Pancreas (tissue), 10 donors: ENCODE measurements around the gene HUWE1. TPM values are rescaled to one million over a fixed set of nuclear protein-coding genes. Genes with fewer than 3 reads are reported as not detected.

Experiments
- ATAC-seq, 4 donors: fragments of 200-7000 bp; cut with Tn5 transposase; one replicate each; pipeline versions ENCODE4 v1.8.0 to v1.9.1; 2020; ENCODE audit warnings: mild to moderate bottlenecking in 4 of 4, moderate library complexity in 4 of 4
- DNase-seq, 6 donors: peaks; one replicate each; pipeline ENCODE4 v3.0.0-alpha.2; 2020
- FAIRE-seq: peaks from 2 replicates; lab custom pipeline; 2012; peaks lifted over from hg19 to GRCh38; lab: Jason Lieb, UNC
- H3K27ac ChIP-seq, 4 donors: fragments of 200-600 bp; sonication (generic); 1 replicate in 3 of 4; 2 replicates in 1 of 4; pipeline versions ENCODE4 v1.5.0 to v1.8.0; 2020
- H3K27me3 ChIP-seq, 4 donors: fragments of 200-600 bp; one replicate each; pipeline ENCODE4 v1.8.0; 2021
- H3K36me3 ChIP-seq, 3 donors: fragments of 200-600 bp; sonication (generic) in 1 of 3; one replicate each; pipeline versions ENCODE4 v1.5.0 to v1.8.0; 2020 to 2021
- H3K4me1 ChIP-seq, 3 donors: fragments of 200-600 bp; one replicate each; pipeline ENCODE4 v1.8.0; 2021
- H3K4me3 ChIP-seq, 4 donors: fragments of 200-600 bp; sonication (generic) in 2 of 4; one replicate each; pipeline versions ENCODE4 v1.5.0 to v1.8.0; 2020 to 2021
- H3K9me3 ChIP-seq, 4 donors: fragments of 200-600 bp; one replicate each; pipeline ENCODE4 v1.8.0; 2021
- WGBS, 2 donors: extraction: QIAGEN DNeasy Blood & Tissue Kit; methylation state at CpG; one replicate each; pipeline ENCODE4 v1.1.7; 2013; 5-methylcytosine and 5-hydroxymethylcytosine counted together
- intact Hi-C, 3 donors: fragments of 100-400 bp; cut with DNase I; formaldehyde crosslinking; loops; one replicate each; pipeline versions ENCODE4 v1.11.1 to v1.14.2; 2022
- polyA plus RNA-seq, 2 donors: library from polyadenylated mRNA; stranded (reverse); fragments of 200-250 nt; gene quantifications; one replicate each; pipeline ENCODE4 v1.2.3, GENCODE V29; 2013
- total RNA-seq, 6 donors: library from RNA; stranded (reverse); fragmentation: NEBNext Ultra II Directional in 4 of 6; extraction: Animal tissue kit (Norgen Biotek cat#: 25700) in 4 of 6; gene quantifications; one replicate each; pipeline versions ENCODE4 v1.2.1 to v1.2.4, GENCODE V29; 2021 to 2023
- TF ChIP-seq, protein P1 (sequence below), 4 donors: fragments of 200-600 bp; sonication (generic) in 3 of 4; IDR thresholded peaks; one replicate each; pipeline versions ENCODE4 v1.5.0 to v1.8.0; 2021; ENCODE audit warnings: antibody characterized with exemption in 4 of 4
- donor health status: healthy with polysubstance abuse.
- donor health status: DM: no; HTN: no; CAD: no; lungs with moderate emphysema.
- donor health status: DM: no; HTN: no; CAD: no.
- donor health status: control.
- donor health status: control.
- donor health status: Bipolar disorder and iron deficiency.
- donor health status: DM: yes; HTN: yes; CAD: no.
- donor health status: DM: no; HTN: no; CAD: no.
- donor health status: DM: no; HTN: no; CAD: no.
- donor health status: DM: yes; HTN: yes; CAD: no.

Gene HUWE1
- total and polyA plus RNA-seq, 8 donors = 29.8 to 116 (median 75.1) TPM

GRCh38 chrX:53654376-53654775 lies 32.1 kb downstream of the HUWE1 start:
- peak; percentile 71 for FAIRE-seq
- intact Hi-C loops = no loop called here
- Histone ChIP-seq H3K4me3 (no peak overlapping the region), H3K36me3 (no peaks in the 10 kb centered on the region), H3K9me3 (no peaks in the 10 kb centered on the region), H3K27me3 (peaks cover 0 to 13% (median 0%) of the 10 kb centered on the region in 4 donors), H3K4me1 (peaks cover 0 to 4% (median 0%) of the 10 kb centered on the region in 3 donors), H3K27ac (no peak overlapping the region)
- 50 to 54% methylated on average over 3 of the region's 3 CpGs for WGBS, 2 donors
- TF ChIP-seq, protein P1, sequence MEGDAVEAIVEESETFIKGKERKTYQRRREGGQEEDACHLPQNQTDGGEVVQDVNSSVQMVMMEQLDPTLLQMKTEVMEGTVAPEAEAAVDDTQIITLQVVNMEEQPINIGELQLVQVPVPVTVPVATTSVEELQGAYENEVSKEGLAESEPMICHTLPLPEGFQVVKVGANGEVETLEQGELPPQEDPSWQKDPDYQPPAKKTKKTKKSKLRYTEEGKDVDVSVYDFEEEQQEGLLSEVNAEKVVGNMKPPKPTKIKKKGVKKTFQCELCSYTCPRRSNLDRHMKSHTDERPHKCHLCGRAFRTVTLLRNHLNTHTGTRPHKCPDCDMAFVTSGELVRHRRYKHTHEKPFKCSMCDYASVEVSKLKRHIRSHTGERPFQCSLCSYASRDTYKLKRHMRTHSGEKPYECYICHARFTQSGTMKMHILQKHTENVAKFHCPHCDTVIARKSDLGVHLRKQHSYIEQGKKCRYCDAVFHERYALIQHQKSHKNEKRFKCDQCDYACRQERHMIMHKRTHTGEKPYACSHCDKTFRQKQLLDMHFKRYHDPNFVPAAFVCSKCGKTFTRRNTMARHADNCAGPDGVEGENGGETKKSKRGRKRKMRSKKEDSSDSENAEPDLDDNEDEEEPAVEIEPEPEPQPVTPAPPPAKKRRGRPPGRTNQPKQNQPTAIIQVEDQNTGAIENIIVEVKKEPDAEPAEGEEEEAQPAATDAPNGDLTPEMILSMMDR (IDR thresholded peaks at IDR 0.05) = no peak
- DNase-seq = no peak
- ATAC-seq = no peak

- 85 to 93% methylated on average over 3 of the region's 3 CpGs for WGBS, 2 donors
Measured at GRCh38 chrX:53644751-53645150, 41.8 kb downstream of the HUWE1 start.

GRCh38 chrX:53642337-53642736 lies 44.2 kb downstream of the HUWE1 start:
- no peak overlapping the region for H3K27ac ChIP-seq
- H3K9me3 ChIP-seq = no peaks in the 10 kb centered on the region
- intact Hi-C loops = no loop called here
- H3K36me3 ChIP-seq = peaks cover 0 to 3% (median 0%) of the 10 kb centered on the region in 3 donors
- WGBS, 2 donors = 67 to 80% methylated on average over 2 of the region's 2 CpGs
- H3K4me1 ChIP-seq = no peaks in the 10 kb centered on the region
- DNase-seq (no peak), FAIRE-seq (no peak), ATAC-seq (no peak)
- no peak overlapping the region for H3K4me3 ChIP-seq
- H3K27me3 ChIP-seq = no peaks in the 10 kb centered on the region
- TF ChIP-seq, protein P1 (IDR thresholded peaks at IDR 0.05) = no peak

More at GRCh38 chrX:53644751-53645150, 41.8 kb downstream of the HUWE1 start:
- no peaks in the 10 kb centered on the region for H3K27me3 ChIP-seq
- no peak overlapping the region for H3K4me3 ChIP-seq
- TF ChIP-seq, protein P1 (IDR thresholded peaks at IDR 0.05) = no peak
- no peaks in the 10 kb centered on the region for H3K9me3 ChIP-seq
- intact Hi-C loops = no loop called here
- no peak for FAIRE-seq
- H3K27ac ChIP-seq = no peak overlapping the region
- no peak for ATAC-seq
- H3K4me1 ChIP-seq = no peaks in the 10 kb centered on the region
- no peak for DNase-seq
- H3K36me3 ChIP-seq = peaks cover 0 to 3% (median 0%) of the 10 kb centered on the region in 3 donors

- intact Hi-C loops = no loop called here
- H3K27me3 ChIP-seq = no peaks in the 10 kb centered on the region
- peak; percentile 69 for FAIRE-seq
- H3K9me3 ChIP-seq = no peaks in the 10 kb centered on the region
- H3K4me1 ChIP-seq = no peaks in the 10 kb centered on the region
- no peak overlapping the region for H3K4me3 ChIP-seq
- no peak for DNase-seq
- TF ChIP-seq, protein P1 (IDR thresholded peaks at IDR 0.05) = no peak
- ATAC-seq = no peak
- H3K36me3 ChIP-seq = no peaks in the 10 kb centered on the region
- H3K27ac ChIP-seq = no peak overlapping the region
Measured at GRCh38 chrX:53639257-53639656, 47.3 kb downstream of the HUWE1 start.

DNA sequence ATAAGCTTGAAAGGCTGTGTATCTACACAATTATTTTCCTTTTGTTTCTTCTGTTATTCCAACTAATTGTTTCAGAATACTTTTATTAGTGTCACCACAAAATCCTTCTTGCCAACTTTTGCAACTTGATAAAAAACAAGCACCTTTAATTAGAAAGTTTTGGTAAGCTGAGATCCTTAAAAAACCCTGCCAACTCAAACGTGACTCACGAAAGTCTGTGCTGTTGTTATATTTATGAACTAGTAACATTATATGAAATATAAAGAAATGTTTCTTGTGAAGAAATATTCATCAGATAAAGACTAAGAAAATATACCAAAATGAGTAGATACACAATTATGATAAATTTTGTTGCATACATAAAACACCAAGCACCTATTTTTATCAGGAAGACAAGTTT lies 49.0 kb downstream of the HUWE1 start:
- DNase-seq (no peak), ATAC-seq (no peak), FAIRE-seq (peak; percentile 88)
- Histone ChIP-seq H3K36me3 (no peaks in the 10 kb centered on the region), H3K27me3 (no peaks in the 10 kb centered on the region), H3K27ac (no peak overlapping the region), H3K9me3 (no peaks in the 10 kb centered on the region), H3K4me1 (no peaks in the 10 kb centered on the region), H3K4me3 (no peak overlapping the region)
- 50 to 69% methylated on average over 2 of the region's 2 CpGs for WGBS, 2 donors
- intact Hi-C loops = no loop called here
- TF ChIP-seq, protein P1 (IDR thresholded peaks at IDR 0.05) = no peak
